HG03571 (cell line): ENCODE results near the gene SPO11.

Source experiments
- ATAC-seq: cut with Tn5 transposase; IDR thresholded peaks from one replicate; pipeline ENCODE4 v1.9.1; 2021; ENCODE audit not compliant: unreplicated experiment

Gene SPO11

DNA sequence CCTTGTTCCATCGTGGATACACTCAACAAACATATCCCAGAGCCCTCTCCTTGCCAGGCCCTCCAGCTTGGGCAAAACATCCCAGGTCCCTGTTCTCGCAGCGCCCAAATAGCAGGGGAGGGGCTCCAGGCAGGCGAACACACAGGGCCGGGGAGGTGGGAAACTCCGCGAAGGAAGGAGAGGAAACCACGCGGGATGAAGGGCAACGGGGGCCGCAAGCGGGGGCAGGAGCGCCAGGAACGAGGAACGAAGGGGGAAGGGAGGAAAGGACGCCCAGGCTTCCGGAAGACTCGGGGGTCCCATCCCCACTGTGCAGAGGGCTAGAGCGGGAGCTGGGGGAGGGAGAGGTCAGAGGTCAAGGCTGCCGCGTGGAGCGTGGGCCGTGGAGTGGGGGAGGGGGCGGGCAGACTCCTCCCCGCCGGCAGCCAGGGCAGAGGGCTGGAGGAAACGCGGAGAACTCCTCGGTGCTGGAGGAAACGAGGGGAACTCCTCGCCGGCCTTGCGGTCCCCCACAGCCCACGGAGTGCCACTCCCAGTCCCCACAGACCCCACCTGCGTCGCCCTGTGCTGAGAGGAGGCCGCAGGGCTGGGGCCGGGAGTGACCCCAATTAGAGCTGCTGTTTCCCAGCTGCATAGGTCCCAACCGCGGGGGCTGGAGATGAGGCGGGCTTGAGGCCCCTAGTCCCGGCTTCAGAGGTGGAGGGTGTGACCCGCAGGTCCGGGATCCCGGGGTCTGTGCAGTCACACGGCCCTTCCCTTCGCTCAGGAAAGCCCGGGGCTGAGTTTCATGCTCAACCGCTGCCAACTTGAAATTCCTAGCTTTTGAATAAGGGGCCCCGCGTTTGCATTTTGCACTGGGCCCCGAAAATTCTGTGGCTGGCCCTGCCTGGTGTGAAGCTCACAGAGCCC lies 60.3 kb downstream of the SPO11 start:
- ATAC-seq = no peak

DNA sequence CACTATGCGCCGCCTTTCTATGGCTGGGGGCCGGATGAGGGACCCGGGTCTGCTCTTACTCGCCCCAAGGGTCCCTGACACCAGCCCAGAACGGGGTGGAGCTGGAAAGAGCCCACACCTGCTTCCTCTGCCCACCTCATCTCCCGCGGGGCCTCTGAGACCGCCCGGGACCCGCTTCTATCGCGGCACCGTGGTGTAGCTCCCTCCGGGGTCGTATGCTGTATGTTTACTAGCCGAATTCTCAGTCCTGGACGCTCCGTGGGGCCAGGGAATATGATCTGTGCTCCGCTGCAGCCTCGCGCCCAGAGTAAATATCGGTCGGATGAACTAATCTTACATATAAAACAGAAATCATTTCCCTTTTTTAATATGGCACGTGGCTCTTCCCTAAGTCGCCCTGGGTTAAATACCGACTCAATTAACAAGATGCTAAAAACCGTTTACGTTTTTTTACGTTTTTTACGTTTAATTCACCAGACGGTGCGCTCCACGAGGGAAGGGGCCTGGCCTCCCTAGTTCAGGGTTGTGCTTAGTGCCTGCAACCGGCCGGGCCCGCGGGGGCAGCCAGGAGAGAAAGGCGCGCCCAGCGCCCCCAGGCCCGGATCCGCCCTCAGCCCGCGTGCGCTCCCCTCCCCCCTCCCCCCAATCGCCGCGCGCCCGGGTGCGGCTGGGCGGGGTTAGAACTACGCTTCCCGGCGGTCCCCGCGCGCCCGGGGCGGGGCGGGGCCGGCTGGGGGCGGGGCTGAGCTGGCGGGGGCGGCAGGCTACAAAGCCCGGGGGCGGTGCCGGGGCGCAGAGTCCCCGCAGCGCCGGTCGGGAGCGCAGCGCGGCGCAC lies 61.2 kb downstream of the SPO11 start, which contains the start of gene RBM38:
RBM38 (plus strand) TSS at position 793 of the 835 bp plus-strand sequence. CDS start 186 bp downstream, outside the sequence.
- ATAC-seq = peak; percentile 41

DNA sequence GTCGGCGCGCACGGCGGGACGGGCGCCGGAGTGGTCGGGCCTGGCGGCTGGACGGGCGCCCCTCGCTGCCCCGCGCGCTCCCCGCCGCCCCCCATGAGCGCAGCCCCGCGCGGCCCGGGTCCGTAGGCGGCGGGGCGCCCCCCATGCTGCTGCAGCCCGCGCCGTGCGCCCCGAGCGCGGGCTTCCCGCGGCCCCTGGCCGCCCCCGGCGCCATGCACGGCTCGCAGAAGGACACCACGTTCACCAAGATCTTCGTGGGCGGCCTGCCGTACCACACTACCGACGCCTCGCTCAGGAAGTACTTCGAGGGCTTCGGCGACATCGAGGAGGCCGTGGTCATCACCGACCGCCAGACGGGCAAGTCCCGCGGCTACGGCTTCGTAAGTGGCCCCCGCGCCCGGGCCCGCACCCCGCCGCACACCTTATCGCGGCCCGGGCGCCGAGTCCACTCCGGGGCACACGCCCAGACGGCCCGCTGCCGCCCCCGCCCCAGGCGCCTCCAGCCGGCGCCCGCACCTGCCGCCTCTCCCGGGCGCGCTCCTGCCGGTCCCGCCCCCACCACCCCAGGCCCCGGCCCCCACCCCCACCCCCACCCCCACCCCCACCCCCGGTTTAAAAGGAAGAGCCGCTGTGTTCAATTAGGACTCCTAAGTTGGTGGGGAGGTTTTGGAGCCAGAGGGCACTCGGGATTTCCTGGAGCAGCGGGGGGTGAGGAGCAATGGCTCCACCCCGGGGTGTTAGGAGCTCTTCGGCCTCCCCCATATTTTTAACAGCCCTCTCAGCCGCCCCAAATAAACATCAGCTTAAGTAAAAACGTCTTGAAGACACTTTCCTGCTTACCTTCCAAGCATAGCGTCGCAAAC lies 62.1 kb downstream of the SPO11 start:
- peak; percentile 4 for ATAC-seq

DNA sequence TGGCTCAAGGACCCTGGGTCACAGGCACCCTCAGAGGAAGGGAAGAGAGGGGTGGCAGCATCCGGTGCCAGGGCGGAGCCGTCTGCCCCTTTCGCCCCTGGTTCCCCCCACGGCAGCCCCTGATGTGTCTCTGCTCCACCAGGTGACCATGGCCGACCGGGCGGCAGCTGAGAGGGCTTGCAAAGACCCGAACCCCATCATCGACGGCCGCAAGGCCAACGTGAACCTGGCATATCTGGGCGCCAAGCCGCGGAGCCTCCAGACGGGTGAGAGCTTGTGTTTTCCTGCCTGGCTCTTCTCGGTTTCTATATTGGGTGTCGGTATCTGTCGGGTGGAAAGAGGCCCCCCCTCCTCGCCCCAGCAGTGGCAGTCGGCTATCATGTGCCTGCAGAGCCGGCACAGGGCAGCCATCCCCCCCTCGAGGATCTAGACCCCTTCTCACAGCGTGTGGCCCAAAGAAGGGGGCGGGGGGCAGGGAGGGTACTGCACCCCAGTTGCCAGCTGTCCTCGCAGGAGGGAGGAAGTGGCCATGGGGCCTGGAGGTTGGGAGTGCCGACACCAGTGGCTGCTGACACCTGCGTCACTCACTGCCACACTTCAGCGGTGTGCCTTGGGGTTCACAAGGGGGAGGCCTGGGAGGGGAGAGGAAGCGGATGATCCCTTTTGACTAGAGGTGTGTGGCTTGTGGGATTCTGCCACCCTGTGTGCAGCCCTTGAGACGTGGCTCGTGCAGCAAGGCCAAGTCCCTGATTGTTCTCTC lies 63.1 kb downstream of the SPO11 start:
- no peak for ATAC-seq
